Muscle of leg (tissue), 11 donors: ENCODE results near the gene LPP. TPM values are rescaled to one million over a fixed set of nuclear protein-coding genes. Genes with fewer than 3 reads are reported as not detected.

Experiments used
- DNase-seq: peaks from one replicate; pipeline ENCODE4 v3.0.0; 2013
- H3K27ac ChIP-seq: one replicate; pipeline ENCODE4 v1.5.1; 2013; ENCODE audit warnings: mild to moderate bottlenecking, low read length, control low read depth
- H3K27me3 ChIP-seq: one replicate; pipeline ENCODE4 v1.6.1; 2013; ENCODE audit warnings: low read length; ENCODE audit not compliant: control insufficient read depth, insufficient read depth
- H3K36me3 ChIP-seq: one replicate; pipeline ENCODE4 v1.6.1; 2013; ENCODE audit warnings: low read length; ENCODE audit not compliant: control insufficient read depth, insufficient read depth
- H3K4me1 ChIP-seq: one replicate; pipeline ENCODE4 v1.6.1; 2013; ENCODE audit warnings: low read length; ENCODE audit not compliant: control insufficient read depth, insufficient read depth
- H3K4me3 ChIP-seq: one replicate; pipeline ENCODE4 v1.5.1; 2013; ENCODE audit warnings: low read length, control low read depth
- H3K9me3 ChIP-seq: replicated peaks from 2 replicates; pipeline ENCODE4 v1.6.1; 2013; ENCODE audit warnings: low read depth, low read length; ENCODE audit not compliant: control insufficient read depth
- WGBS: methylation state at CpG from one replicate; pipeline ENCODE4 v1.1.5; 2013; ENCODE audit warnings: missing lambda C conversion rate; ENCODE audit not compliant: insufficient coverage; 5-methylcytosine and 5-hydroxymethylcytosine counted together
- polyA plus RNA-seq, 8 donors: library from polyadenylated mRNA; unstranded; fragments of 120-200 nt; gene quantifications; one replicate each; pipeline versions ENCODE4 v1.2.1 to v1.2.3, GENCODE V29; 2013; ENCODE audit warnings: inconsistent platforms in 1 of 8, low replicate concordance in 1 of 8; ENCODE audit not compliant: insufficient read length in 8 of 8, insufficient read depth in 1 of 8
- total RNA-seq: library from RNA; stranded (reverse); fragments of 120-200 nt; gene quantifications from one replicate; pipeline ENCODE4 v1.2.4, GENCODE V29; 2013

Gene LPP
- total and polyA plus RNA-seq, 9 donors, result 8.9 to 24.3 (median 13.5) TPM

GRCh38 chr3:188390343-188390718 is 236.4 kb downstream of the LPP start:
- no CpG with 5 or more reads among the region's 4 CpGs for WGBS
- peak; percentile 15 for DNase-seq
- H3K36me3 ChIP-seq, result no peaks in the 10 kb centered on the region
- H3K4me1 ChIP-seq, result peaks cover 6% of the 10 kb centered on the region
- H3K4me3 ChIP-seq, result no peak overlapping the region
- H3K27me3 ChIP-seq, result no peaks in the 10 kb centered on the region
- no peaks in the 10 kb centered on the region for H3K9me3 ChIP-seq
- H3K27ac ChIP-seq, result peak overlapping the region; percentile 63

- no peaks in the 10 kb centered on the region for H3K27me3 ChIP-seq
- H3K4me3 ChIP-seq, result no peak overlapping the region
- peak; percentile 22 for DNase-seq
- peak overlapping the region; percentile 63 for H3K27ac ChIP-seq
- whole genome bisulfite sequencing, result 71% methylated on average over 1 of the region's 8 CpGs
- no peaks in the 10 kb centered on the region for H3K9me3 ChIP-seq
- peaks cover 6% of the 10 kb centered on the region for H3K4me1 ChIP-seq
- H3K36me3 ChIP-seq, result no peaks in the 10 kb centered on the region
Observed at GRCh38 chr3:188390775-188391443, 237.0 kb downstream of the LPP start.

GRCh38 chr3:188391592-188391991 is 237.6 kb downstream of the LPP start:
- Histone ChIP-seq H3K27ac (no peak overlapping the region), H3K27me3 (no peaks in the 10 kb centered on the region), H3K36me3 (no peaks in the 10 kb centered on the region), H3K9me3 (no peaks in the 10 kb centered on the region), H3K4me3 (no peak overlapping the region), H3K4me1 (peaks cover 6% of the 10 kb centered on the region)
- no CpG with 5 or more reads among the region's 2 CpGs for WGBS
- DNase-seq, result no peak

- H3K36me3 ChIP-seq, result no peaks in the 10 kb centered on the region
- H3K27me3 ChIP-seq, result no peaks in the 10 kb centered on the region
- no peaks in the 10 kb centered on the region for H3K9me3 ChIP-seq
- H3K27ac ChIP-seq, result no peak overlapping the region
- H3K4me3 ChIP-seq, result no peak overlapping the region
- no peak for DNase-seq
- no CpG with 5 or more reads among the region's 4 CpGs for whole genome bisulfite sequencing
- H3K4me1 ChIP-seq, result peaks cover 6% of the 10 kb centered on the region
Observed at GRCh38 chr3:188392076-188392475, 238.1 kb downstream of the LPP start.

GRCh38 chr3:188394623-188395022 is 240.7 kb downstream of the LPP start:
- DNase-seq, result peak; percentile 80
- H3K27ac ChIP-seq, result no peak overlapping the region
- H3K36me3 ChIP-seq, result no peaks in the 10 kb centered on the region
- no CpG with 5 or more reads among the region's 1 CpG for WGBS
- no peaks in the 10 kb centered on the region for H3K27me3 ChIP-seq
- H3K4me3 ChIP-seq, result no peak overlapping the region
- H3K9me3 ChIP-seq, result no peaks in the 10 kb centered on the region
- peaks cover 13% of the 10 kb centered on the region for H3K4me1 ChIP-seq

GRCh38 chr3:188396251-188396650 is 242.3 kb downstream of the LPP start:
- Histone ChIP-seq H3K27ac (no peak overlapping the region), H3K36me3 (no peaks in the 10 kb centered on the region), H3K4me1 (peaks cover 7% of the 10 kb centered on the region), H3K9me3 (no peaks in the 10 kb centered on the region), H3K4me3 (no peak overlapping the region), H3K27me3 (no peaks in the 10 kb centered on the region)
- WGBS, result no CpG with 5 or more reads among the region's 2 CpGs
- no peak for DNase-seq

- H3K4me3 ChIP-seq, result no peak overlapping the region
- peak overlapping the region; percentile 16 for H3K27ac ChIP-seq
- WGBS, result 60% methylated on average over 1 of the region's 3 CpGs
- H3K36me3 ChIP-seq, result no peaks in the 10 kb centered on the region
- H3K27me3 ChIP-seq, result no peaks in the 10 kb centered on the region
- DNase-seq, result no peak
- no peaks in the 10 kb centered on the region for H3K9me3 ChIP-seq
- H3K4me1 ChIP-seq, result peaks cover 7% of the 10 kb centered on the region
Observed at GRCh38 chr3:188396900-188397299, 242.9 kb downstream of the LPP start.

- peak overlapping the region; percentile 6 for H3K27ac ChIP-seq
- peaks cover 7% of the 10 kb centered on the region for H3K4me1 ChIP-seq
- DNase-seq, result peak; percentile 20
- WGBS, result 81% methylated on average over 5 of the region's 12 CpGs
- H3K27me3 ChIP-seq, result no peaks in the 10 kb centered on the region
- H3K9me3 ChIP-seq, result no peaks in the 10 kb centered on the region
- H3K4me3 ChIP-seq, result no peak overlapping the region
- no peaks in the 10 kb centered on the region for H3K36me3 ChIP-seq
Observed at GRCh38 chr3:188397766-188398705, 244.1 kb downstream of the LPP start.

GRCh38 chr3:188400494-188401243 is 246.7 kb downstream of the LPP start:
- no peaks in the 10 kb centered on the region for H3K27me3 ChIP-seq
- no peaks in the 10 kb centered on the region for H3K36me3 ChIP-seq
- DNase-seq, result peak; percentile 76
- H3K4me1 ChIP-seq, result peaks cover 7% of the 10 kb centered on the region
- no peak overlapping the region for H3K4me3 ChIP-seq
- no peak overlapping the region for H3K27ac ChIP-seq
- WGBS, result no CpG with 5 or more reads among the region's 2 CpGs
- H3K9me3 ChIP-seq, result no peaks in the 10 kb centered on the region
